HL-60 (cell line): Measurements from ENCODE around the gene SLC52A1.

Experiments used
- CTCF ChIP-seq: IDR thresholded peaks from one replicate; pipeline ENCODE4 v1.5.1; 2011; ENCODE audit warnings: low read length, control low read depth, inconsistent platforms; ENCODE audit not compliant: insufficient read depth
- GABPA ChIP-seq: IDR thresholded peaks from 2 replicates; pipeline ENCODE4 v1.6.1; 2012; ENCODE audit warnings: low read depth

DNA sequence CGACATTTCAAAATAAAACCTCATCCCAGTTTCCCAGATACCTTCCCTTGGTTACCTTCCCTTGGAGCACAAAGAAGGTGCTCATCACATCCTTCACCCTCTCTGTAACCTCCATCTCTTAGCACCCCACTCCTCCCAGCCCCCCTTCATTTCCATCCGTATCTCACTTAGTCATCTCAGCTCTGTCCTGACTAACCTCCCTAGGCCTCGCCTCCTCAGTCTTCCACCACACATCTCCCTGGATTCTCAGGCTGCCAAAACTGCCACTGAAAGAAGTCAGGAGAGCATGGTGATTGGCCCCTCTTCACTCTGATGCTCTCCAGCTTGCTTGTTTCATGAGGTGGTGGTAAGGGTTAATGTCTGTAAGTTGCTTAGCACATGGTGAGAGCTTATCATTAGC, 45.4 kb upstream of the SLC52A1 start:
- TF ChIP-seq CTCF (no peak), GABPA (no peak)
